Hematopoietic multipotent progenitor cell (in vitro differentiated cells): ENCODE measurements around the gene PRKCA. TPM values are rescaled to one million over a fixed set of nuclear protein-coding genes. Genes with fewer than 3 reads are reported as not detected.
"Not testable (repeated sequence)": the region's sequence is repeated elsewhere in the genome, so short reads cannot be mapped to it uniquely, and the experiment has no call there.

Experiments
- DNase-seq, 3 donors: peaks; one replicate each; pipeline ENCODE4 v3.0.0-alpha.2; 2011 to 2015; ENCODE audit warnings: low read depth in 2 of 3, low spot score in 2 of 3
- total RNA-seq: library from RNA; depleted of rRNA; stranded (reverse); fragments of >200 nt; gene quantifications from one replicate; pipeline ENCODE4 v1.2.3, GENCODE V29; 2012

The PRKCA gene
- total RNA-seq, 1 donor, result 0.54 TPM

DNA sequence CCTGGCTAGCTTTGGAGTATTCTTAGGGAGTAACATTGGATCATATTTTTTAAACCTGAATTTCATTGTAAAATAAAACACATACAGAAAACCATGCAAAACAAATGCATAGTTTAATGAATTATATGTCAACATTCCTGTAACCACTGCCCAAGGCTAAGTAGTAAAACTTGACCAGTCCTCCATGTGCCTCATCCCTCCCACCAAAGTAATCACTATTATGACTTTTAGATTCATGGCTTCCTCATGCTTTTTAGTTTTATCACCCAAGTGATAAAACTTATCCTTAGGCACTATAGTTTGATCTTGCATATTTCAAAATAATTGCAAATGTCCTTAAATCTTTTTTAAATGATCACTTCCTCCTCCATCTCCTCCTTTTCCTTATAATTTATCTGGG is 20.4 kb downstream of the PRKCA start:
- DNase-seq, result no peak

DNA sequence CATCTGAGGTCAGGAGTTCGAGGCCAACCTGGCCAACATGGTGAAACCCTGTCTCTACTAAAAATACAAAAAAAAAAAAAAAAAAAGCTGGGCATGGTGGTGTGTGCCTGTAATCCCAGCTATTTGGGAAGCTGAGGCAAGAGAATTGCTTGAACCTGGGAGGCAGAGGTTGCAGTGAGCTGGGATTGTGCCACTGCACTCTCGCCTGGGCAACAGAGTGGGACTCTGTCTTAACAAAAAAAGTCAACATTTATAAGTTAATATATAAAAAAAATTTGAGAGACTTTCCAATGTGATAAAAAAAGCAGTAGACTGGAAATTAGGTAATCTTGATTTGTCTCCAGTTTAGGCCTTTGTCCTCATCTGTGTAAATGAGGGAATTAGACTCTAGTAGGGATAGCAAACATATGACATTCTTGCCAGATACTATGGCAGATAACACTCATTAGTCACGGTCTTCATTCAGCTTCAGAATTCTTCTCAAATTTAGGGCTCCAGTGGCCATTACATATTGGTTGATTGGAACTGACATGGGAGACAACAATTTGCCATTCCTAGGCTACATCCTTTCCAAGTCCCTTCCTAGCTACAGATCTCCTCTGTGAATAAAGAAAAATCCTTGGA is 22.1 kb downstream of the PRKCA start:
- not testable (repeated sequence) for DNase-seq

DNA sequence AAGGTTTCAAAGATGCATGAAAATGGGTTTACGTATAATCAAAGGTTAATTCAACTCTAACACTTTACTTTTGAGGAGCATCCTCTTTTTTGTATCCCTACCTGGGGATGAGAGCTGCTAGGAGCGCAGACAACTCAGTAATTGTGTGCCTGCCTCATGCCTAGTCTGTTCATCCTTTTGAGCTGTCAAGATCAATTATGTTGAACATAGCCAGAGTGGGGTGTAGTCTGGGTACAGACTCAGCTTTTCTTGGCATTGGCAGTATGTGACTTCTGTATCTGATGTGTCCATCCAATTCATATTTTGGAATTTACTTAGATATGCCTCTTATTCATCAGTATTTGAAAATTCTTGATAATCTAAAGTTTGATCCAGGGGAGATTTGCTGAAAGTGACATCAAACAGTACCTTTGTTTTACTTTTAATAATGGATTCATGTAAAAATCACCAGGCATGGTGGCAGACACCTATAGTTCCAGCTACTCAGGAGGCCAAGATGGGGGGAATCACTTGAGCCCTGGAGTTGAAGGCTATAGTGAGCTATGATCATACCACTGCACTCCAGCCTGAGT is 24.1 kb downstream of the PRKCA start:
- no peak for DNase-seq

DNA sequence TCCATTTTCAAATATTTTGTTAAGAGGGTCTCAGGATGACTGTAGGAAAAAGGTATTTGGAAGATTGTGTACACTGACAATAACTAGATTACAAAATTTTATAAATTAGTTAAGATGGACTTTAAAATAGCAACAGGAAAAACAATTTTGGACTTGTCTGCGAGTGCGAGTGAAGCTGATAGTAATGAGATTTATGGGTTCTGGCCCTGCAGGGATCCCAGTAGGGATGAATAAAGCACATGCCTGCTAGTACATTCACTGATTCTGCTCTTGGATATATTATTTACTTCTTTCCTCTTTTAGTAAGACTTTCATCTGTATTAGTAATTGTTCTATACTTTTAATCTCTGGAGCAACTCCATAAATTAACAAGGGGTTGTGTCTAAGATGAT is 28.2 kb downstream of the PRKCA start:
- DNase-seq, result no peak

DNA sequence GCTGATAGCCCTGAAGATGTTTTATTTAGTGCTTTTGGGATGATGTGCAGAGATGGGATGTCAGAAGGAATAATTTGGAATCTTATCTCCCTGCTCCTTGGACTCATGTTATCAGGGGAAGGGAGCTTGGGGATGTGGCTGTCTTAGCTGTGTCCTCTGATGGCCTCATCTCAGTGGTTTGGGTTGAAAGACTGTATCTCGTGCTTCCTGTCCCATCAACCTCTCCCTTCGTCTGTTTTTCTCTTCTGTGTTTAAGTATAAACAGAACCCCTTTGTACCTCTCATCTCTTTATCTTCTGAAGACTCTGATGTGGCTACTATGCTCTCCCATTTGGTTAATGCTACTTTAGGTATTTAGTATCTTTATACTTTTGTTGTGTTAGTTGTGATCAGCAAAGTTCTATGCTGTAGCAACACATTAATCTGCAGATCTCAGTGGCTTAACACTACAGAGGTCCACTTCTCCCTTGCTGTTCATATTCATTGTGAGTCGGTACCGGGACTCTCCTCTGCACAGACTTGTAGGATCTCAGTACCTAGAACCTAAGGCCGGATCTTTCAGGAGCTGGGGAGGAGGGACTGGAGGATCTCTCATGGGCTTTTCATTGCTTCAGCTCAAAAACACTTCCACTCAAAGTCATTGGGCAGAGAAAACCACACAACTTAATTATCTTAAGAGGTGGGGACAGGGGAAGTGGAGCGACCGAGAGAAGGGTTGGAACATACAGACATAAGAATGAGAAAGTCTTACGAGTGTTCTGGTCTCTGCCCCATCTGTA is 28.8 kb downstream of the PRKCA start:
- peak in 1 of 3 donors; percentile 28 for DNase-seq

DNA sequence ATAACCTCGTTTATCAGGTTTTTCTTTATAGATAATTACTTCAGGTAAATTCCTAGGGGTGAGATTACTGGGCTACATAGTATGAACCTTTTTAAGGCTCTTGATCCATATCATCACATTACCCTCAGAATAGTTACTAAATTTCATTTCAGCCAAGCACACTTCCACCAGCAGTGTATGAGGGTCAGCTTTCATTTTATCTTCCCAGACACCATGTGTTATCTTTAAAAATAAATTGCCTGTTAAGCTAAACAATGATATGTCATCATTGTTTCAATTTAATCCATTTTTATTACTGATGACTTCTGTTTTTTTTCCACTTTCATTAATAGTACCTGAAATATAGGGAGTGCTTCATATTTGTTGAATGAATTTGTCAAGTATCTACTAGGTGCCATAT is 33.4 kb downstream of the PRKCA start:
- DNase-seq, result no peak

DNA sequence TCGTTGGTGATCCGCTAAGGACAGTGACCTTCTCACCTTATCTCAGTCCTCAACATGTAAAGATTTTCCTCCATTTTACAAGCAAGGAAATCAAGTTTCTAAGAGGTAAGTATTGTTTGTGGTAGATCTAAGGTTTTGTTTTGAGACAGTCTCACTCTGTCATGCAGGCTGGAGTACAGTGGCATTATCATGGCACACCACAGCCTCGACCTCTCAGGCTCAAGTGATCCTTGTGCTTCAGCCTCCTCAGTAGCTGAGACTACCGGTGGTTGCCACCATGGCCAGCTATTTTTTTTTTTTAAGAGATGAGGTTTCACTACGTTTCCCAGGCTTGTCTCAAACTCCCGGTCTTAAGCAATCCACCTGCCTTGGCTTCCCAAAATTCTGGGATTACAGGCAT is 34.9 kb downstream of the PRKCA start:
- DNase-seq, result no peak

DNA sequence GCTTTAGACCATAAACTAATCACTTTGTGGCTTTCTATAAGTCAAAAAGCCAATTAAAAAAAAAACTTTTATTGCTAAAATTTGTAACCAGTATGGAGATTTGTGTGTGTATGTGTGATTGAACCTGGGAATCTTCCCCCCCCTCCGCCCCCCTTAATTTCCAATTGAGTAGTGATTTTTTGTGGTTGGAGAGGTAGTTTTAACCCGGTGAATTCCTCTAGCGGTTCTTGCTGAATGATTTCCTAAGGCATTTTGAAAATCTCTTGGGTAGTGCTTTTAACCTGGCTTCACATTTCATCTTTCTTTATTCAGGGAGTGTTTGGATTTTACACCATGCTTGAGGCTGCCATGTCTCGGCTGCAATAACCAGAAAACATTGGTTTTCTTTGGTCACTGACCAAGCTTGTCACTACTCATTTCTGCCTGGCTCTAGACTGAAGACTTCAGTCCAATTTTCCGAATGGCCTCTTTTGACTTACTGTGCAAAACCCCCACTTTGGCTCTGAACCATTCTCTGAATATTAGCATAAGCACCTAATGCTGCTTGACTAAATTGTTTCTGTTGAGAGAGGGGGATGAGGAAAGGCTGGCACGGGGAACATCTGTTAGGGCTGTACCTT is 35.6 kb downstream of the PRKCA start:
- no peak for DNase-seq

DNA sequence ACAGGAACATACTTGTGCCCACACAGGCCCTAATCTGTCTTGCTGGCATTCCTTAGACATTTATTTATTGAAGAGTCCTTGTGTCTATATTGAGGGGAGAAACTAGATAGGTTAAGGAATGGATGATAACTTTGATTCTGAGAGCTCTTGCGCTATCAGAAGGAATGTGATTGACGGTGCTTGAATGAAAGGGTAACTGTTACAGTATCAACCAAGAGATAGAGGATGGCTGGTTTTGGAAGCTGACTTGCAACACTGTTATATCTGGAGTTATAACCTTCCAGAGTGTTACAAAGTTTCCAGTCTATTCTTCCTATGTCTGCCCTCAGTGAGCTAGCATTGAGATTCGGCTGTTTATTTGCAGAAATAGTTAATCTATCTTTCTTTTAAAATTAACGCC is 36.5 kb downstream of the PRKCA start:
- DNase-seq, result no peak

DNA sequence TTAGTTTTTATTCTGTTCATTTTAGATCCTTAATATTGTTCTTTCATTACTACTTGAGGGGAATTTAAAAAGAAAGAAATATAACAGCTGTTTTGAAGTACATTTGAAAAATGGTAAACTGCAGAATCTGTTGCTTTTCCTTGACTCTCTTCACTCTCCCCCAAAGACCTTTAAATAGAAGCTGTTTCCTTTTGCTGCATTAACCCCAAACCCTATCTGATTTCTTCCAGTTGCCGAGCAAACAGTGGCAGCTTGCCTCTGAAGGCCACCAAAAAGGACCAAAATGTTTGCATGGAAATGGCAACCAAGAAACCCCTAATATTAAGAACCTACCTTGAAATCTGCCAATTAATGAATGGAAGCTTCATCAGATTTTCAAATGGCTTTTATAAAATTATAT is 37.1 kb downstream of the PRKCA start:
- peak in 1 of 3 donors; percentile 7 for DNase-seq

DNA sequence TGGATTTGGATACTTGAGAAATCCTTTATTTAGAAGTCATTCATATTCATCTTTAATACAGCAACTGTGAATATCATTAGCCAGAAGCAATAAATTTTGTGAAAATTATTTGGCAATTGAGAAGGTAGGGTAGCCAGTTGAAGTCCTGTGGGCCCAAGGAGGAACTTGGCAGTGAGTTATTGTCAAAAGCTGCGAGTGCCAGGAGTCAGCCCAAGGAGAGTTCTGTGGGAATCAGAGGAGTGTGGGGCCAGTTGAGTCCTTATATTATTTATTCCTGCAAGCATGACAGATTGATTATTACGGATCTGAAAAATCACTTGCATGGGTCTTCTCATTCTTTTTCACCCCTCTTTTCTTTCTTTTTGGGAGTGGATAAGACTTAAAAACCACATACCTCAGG is 38.3 kb downstream of the PRKCA start:
- no peak for DNase-seq

DNA sequence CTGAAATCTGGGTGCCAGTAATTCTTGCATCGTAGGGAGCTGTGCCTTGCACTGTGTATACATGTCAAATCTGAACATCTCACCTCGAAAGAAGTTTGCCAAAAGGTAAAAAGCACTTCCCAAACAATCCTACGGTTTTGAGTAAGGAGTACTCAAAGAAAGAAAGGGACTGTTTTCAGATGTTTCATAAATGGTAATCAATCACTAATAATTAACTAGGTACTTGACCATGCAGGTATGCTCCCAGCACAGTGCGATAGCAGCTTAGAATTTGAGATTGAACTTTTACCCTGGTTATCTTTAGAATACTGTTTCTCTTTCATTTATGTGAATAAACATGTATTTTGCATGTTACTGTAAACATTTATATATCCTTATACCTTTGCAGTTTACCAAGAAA is 39.0 kb downstream of the PRKCA start:
- no peak for DNase-seq

DNA sequence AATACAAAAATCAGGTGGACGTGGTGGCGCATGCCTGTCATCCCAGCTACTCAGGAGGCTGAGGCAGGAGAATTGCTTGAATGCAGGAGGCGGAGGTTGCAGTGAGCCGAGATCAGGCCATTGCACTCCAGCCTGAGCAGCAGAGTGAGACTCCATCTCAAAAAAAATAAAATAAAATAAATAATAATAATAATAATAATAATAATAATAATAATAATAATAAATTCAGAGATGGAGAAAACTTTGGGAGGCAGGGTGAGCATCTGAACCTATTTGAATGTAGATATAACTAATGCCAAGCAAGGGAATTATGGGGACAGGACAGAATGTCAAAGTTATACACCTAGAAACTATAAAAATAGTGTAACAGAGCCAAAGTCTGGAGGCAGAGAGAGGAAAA is 39.9 kb downstream of the PRKCA start:
- not testable (repeated sequence) for DNase-seq

DNA sequence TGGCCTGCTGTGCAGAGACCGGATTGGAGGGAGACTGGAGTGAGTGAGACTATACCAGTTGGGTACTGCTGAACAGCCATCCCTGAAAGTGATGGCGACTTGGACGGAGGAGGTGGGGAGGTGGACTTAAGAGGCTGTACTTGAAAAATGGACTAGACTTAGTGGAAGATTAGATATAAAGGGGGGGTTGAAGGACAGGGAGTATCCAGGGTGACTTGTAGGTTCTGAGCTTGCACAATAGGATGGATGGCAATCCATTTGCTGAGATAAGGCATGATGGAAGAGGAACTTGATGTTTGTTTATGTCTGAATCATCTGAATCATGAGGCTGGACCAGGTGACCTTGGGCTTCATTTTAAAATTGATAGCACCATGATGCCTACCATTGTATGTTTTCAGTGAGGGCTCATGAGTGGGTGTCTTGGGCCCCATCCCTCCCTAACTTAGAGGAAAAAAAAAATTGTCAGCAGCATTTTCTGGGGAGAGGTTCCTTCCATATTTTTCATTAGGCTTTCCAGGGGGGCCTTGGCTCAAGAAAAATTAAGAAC is 41.2 kb downstream of the PRKCA start:
- peak in 1 of 3 donors; percentile 14 for DNase-seq

DNA sequence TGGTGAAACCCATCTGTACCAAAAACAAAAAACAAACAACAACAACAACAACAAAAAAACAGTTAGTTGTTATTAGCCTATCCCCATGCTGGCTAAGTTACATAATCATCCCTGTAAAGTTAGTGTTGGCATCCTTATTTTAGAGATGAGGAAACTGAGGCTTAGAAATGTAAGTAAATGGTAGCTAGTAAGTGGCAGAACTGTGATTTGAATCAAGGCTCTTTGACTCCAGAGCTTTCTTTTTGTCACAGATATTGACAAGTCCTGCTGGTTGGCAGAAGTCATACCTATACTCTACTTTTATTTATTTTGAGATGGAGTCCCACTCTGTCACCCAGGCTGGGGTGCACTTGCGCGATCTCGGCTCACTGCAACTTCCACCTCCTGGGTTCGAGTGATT is 42.1 kb downstream of the PRKCA start:
- DNase-seq, result no peak

DNA sequence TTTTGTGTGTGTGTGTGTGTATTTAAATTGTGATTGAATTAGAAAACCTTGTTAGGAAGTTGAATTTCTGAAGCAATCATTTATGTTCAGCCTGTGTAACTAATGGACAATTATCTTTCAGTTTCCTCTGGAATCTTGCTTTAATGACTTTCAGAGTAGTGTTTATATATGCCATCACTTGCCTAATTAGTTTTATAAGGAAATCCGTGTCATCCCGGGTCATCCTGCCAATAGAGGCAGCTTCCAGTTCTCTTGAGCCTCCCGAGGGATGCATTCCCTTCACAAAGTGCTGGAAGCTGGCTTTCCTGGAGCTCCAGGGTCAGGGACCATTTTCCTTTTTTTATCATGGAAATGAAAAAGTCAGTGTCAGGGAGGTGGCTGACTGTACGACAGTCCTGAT is 42.9 kb downstream of the PRKCA start:
- no peak for DNase-seq

DNA sequence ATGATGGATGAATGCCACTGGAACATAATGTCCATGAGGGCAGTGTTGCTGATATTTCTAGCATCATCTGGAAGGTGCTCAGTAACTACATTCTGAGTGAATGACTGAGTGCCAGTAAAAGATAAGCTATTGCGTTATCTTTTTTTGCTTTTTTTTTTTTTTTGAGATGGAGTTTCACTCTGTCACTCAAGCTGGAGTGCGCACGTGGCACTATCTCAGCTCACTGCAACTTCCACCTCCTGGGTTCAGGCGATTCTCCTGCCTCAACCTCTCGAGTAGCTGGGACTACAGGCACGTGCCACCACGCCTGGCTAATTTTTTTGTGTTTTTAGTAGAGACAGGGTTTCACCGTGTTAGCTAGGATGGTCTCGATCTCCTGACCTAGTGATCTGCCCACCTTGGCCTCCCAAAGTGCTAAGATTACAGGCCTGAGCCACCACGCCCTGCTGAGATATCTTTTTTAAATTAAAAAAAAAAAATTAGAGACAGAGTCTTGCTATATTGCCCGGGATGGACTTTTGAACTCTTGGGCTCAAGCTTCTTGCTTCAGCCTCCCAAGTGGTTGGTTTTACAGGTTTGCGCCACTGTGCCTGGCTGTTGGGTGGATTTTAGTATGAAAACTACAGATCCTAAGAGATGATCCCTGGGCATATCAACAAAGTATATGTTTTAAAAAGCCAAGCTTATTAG is 43.7 kb downstream of the PRKCA start:
- not testable (repeated sequence) for DNase-seq

DNA sequence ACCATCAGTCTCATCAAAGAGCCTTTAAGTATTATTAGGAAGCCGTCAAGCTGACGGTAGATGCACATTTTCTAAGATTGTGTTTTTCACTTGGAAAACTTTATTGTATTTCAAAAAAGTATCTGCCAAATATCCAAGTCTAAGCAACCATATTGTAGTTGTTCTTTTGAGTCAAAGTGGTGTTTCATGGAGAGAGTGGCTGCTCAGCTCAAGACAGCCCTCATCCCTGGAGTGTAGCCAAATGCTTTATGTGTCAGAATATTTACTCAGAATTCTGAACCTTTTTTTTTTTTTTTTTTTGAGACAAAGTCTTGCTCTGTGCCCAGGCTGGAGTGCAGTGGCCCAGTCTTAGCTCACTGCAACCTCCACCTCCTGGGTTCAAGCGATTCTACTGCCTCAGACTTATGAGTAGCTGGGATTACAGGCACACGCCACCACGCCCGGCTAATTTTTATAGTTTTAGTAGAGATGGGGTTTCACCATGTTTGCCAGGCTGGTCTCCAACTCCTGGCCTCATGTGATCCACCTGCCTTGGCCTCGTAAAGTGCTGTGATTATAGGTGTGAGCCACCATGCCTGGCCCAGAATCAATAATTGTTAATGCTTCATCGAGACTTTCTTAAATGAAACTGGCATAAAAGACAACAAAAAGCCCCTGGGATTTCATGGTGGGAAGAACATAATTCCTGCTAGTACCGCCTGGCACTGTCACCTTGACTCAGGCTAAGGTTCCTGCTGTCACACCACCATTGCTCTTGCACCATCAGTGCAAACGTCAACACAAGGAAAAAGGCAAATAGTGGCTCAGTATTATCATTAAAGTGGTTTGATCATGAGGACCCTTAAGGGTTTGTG is 45.5 kb downstream of the PRKCA start:
- no peak for DNase-seq

DNA sequence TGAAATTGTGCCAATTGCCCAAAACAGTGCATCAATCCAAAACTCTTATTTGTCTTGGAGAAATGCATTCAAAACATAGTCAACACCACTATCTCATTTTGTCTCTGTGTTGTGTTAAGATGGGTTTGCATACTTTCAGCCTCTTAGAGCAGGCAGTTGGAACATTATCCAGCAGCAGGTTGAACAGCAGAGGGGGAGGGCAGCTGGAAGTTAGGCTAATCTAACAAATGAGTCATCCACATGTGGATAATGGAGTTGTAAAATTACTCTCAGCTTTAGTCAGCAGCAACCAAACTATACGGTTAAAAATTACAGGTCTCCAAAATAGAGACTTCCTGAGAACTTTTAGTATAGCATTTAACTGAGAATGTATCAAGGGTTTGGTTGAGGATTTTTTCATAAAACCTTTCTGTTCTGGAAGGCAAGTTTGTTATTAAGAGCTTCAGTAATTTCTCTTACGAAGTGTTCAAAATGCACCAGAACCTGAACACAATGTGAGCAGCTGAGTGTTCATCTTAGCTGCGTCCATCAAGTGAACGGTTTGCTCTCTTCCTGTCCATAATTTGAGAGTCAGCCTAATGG is 46.3 kb downstream of the PRKCA start:
- no peak for DNase-seq
